OCI-LY1 (cell line): ENCODE data around the gene MACROD2.

Experiments used
- H2AFZ ChIP-seq: fragments of 200-600 bp; sonication (generic), shearing (Covaris generic); 2 replicates; pipeline ENCODE4 v1.6.0; 2014; ENCODE audit warnings: antibody characterized with exemption, mild to moderate bottlenecking, low read length
- H3F3A ChIP-seq: fragments of 200-600 bp; sonication (generic), shearing (Covaris generic); 2 replicates; pipeline ENCODE4 v1.6.0; 2014; ENCODE audit warnings: mild to moderate bottlenecking, antibody characterized with exemption, low read length, moderate library complexity; ENCODE audit not compliant: insufficient read depth
- H3K27ac ChIP-seq: fragments of 200-600 bp; sonication (generic); 2 replicates; pipeline ENCODE4 v1.5.1; 2014; ENCODE audit warnings: low read length, mixed run types, mild to moderate bottlenecking, low read depth; ENCODE audit not compliant: poor library complexity, severe bottlenecking
- H3K27me3 ChIP-seq: fragments of 200-600 bp; sonication (generic); 2 replicates; pipeline ENCODE4 v1.6.0; 2014; ENCODE audit warnings: antibody characterized with exemption, mild to moderate bottlenecking, low read length, moderate library complexity; ENCODE audit not compliant: insufficient read depth
- H3K36me3 ChIP-seq: fragments of 200-600 bp; sonication (generic); 2 replicates; pipeline ENCODE4 v1.6.1; 2014; ENCODE audit warnings: mild to moderate bottlenecking, antibody characterized with exemption, low read length, moderate library complexity, mixed read lengths; ENCODE audit not compliant: insufficient read depth
- H3K4me1 ChIP-seq: fragments of 200-600 bp; sonication (generic); 2 replicates; pipeline ENCODE4 v1.5.1; 2014; ENCODE audit warnings: mild to moderate bottlenecking, low read length, moderate library complexity; ENCODE audit not compliant: insufficient read depth, severe bottlenecking
- H3K4me2 ChIP-seq: fragments of 200-600 bp; sonication (generic), shearing (Covaris generic); 2 replicates; pipeline ENCODE4 v1.6.1; 2014; ENCODE audit warnings: low read length
- H3K4me3 ChIP-seq: fragments of 200-600 bp; sonication (generic); 2 replicates; pipeline ENCODE4 v1.5.1; 2014; ENCODE audit warnings: low read length, low read depth, mild to moderate bottlenecking, mixed read lengths; ENCODE audit not compliant: poor library complexity, severe bottlenecking
- H3K79me2 ChIP-seq: fragments of 200-600 bp; shearing (Covaris generic); 2 replicates; pipeline ENCODE4 v1.6.1; 2016; ENCODE audit warnings: mixed run types, low read length, mixed read lengths; ENCODE audit not compliant: insufficient read depth
- H3K9ac ChIP-seq: fragments of 200-600 bp; sonication (generic), shearing (Covaris generic); 2 replicates; pipeline ENCODE4 v1.6.1; 2014; ENCODE audit warnings: mild to moderate bottlenecking, low read length, mixed read lengths
- H3K9me2 ChIP-seq: fragments of 200-600 bp; sonication (generic), shearing (Covaris generic); 2 replicates; pipeline ENCODE4 v1.6.1; 2014; ENCODE audit warnings: low read depth, mild to moderate bottlenecking, low read length, mixed read lengths
- H3K9me3 ChIP-seq: fragments of 200-600 bp; shearing (Covaris generic); 2 replicates; pipeline ENCODE4 v1.6.1; 2014; ENCODE audit warnings: low read length, mixed read lengths
- H4K20me1 ChIP-seq: fragments of 200-600 bp; sonication (generic), shearing (Covaris generic); 2 replicates; pipeline ENCODE4 v1.6.0; 2016; ENCODE audit warnings: mild to moderate bottlenecking, low read length; ENCODE audit not compliant: insufficient read depth
- CTCF ChIP-seq: fragments of 200-600 bp; sonication (generic), shearing (Covaris generic); IDR thresholded peaks from 2 replicates; pipeline ENCODE4 v1.5.1; 2017; ENCODE audit warnings: mild to moderate bottlenecking, antibody characterized with exemption, low read length, moderate library complexity, mixed read lengths
- EZH2 ChIP-seq: fragments of 200-600 bp; sonication (generic), shearing (Covaris generic); IDR thresholded peaks from 2 replicates; pipeline ENCODE4 v1.8.0; 2017; ENCODE audit warnings: borderline replicate concordance, mixed run types, mild to moderate bottlenecking, antibody characterized with exemption, low read length, moderate library complexity, mixed read lengths

The MACROD2 gene

GRCh38 chr20:15440049-15440820 is 1444.9 kb downstream of the MACROD2 start:
- no peaks in the 10 kb centered on the region for H3K79me2 ChIP-seq
- H3K27me3 ChIP-seq, result no peaks in the 10 kb centered on the region
- H3K9me2 ChIP-seq, result no peaks in the 10 kb centered on the region
- no peaks in the 10 kb centered on the region for H3K4me1 ChIP-seq
- H2AFZ ChIP-seq, result no peak overlapping the region
- TF ChIP-seq CTCF, result no peak
- TF ChIP-seq EZH2, result no peak
- H3K4me2 ChIP-seq, result no peak overlapping the region
- no peaks in the 10 kb centered on the region for H3K36me3 ChIP-seq
- no peak overlapping the region for H3K27ac ChIP-seq
- H3K9me3 ChIP-seq, result no peaks in the 10 kb centered on the region
- H3K9ac ChIP-seq, result no peak overlapping the region
- no peaks in the 10 kb centered on the region for H3F3A ChIP-seq
- no peak overlapping the region for H3K4me3 ChIP-seq
- H4K20me1 ChIP-seq, result no peaks in the 10 kb centered on the region

GRCh38 chr20:15445056-15445840 is 1449.9 kb downstream of the MACROD2 start:
- H3K27me3 ChIP-seq, result no peaks in the 10 kb centered on the region
- no peak overlapping the region for H2AFZ ChIP-seq
- no peaks in the 10 kb centered on the region for H3F3A ChIP-seq
- H3K4me1 ChIP-seq, result no peaks in the 10 kb centered on the region
- H3K9me3 ChIP-seq, result no peaks in the 10 kb centered on the region
- no peak overlapping the region for H3K27ac ChIP-seq
- H3K4me3 ChIP-seq, result no peak overlapping the region
- TF ChIP-seq EZH2 (no peak), CTCF (no peak)
- no peak overlapping the region for H3K9ac ChIP-seq
- no peaks in the 10 kb centered on the region for H3K36me3 ChIP-seq
- H3K79me2 ChIP-seq, result no peaks in the 10 kb centered on the region
- H3K9me2 ChIP-seq, result no peaks in the 10 kb centered on the region
- no peak overlapping the region for H3K4me2 ChIP-seq
- H4K20me1 ChIP-seq, result no peaks in the 10 kb centered on the region

GRCh38 chr20:15446373-15446772 is 1451.1 kb downstream of the MACROD2 start:
- Histone ChIP-seq H3K4me2 (no peak overlapping the region), H3K27me3 (no peaks in the 10 kb centered on the region), H3K9me2 (no peaks in the 10 kb centered on the region), H3K4me1 (no peaks in the 10 kb centered on the region), H3K4me3 (no peak overlapping the region), H3F3A (no peaks in the 10 kb centered on the region), H3K9me3 (no peaks in the 10 kb centered on the region), H3K36me3 (no peaks in the 10 kb centered on the region), H4K20me1 (no peaks in the 10 kb centered on the region), H3K27ac (no peak overlapping the region), H3K79me2 (no peaks in the 10 kb centered on the region), H3K9ac (no peak overlapping the region), H2AFZ (no peak overlapping the region)
- no peak for TF ChIP-seq CTCF
